ENCODE data around the gene TAB2. TPM values are rescaled to one million over a fixed set of nuclear protein-coding genes. Genes with fewer than 3 reads are reported as not detected.
"Not testable (repeated sequence)": the region's sequence is repeated elsewhere in the genome, so short reads cannot be mapped to it uniquely, and the experiment has no call there.

TAB2 gene
- polyA plus RNA-seq, 1 donor: 98.7 TPM

DNA sequence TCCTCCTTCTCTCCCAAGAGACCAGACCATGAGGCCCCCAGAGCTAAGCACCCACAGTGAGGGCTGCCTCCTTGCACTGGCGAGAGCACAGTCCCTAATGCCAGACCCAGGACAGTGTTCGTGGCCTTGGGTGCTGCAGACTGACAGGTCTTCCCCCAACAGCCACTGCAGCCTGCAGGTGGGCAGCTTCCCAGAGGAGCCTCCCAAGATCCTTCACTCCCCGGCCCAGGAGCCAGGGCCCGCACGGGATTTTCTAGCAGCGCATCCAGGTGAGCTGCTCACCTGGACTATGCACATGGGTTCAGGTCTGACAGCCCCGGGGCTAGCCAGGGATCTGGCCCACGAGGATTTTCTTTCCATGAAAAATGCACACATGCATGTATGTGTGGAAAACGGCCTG, 124.2 kb downstream of the TAB2 start:
- no peak for DNase-seq

DNA sequence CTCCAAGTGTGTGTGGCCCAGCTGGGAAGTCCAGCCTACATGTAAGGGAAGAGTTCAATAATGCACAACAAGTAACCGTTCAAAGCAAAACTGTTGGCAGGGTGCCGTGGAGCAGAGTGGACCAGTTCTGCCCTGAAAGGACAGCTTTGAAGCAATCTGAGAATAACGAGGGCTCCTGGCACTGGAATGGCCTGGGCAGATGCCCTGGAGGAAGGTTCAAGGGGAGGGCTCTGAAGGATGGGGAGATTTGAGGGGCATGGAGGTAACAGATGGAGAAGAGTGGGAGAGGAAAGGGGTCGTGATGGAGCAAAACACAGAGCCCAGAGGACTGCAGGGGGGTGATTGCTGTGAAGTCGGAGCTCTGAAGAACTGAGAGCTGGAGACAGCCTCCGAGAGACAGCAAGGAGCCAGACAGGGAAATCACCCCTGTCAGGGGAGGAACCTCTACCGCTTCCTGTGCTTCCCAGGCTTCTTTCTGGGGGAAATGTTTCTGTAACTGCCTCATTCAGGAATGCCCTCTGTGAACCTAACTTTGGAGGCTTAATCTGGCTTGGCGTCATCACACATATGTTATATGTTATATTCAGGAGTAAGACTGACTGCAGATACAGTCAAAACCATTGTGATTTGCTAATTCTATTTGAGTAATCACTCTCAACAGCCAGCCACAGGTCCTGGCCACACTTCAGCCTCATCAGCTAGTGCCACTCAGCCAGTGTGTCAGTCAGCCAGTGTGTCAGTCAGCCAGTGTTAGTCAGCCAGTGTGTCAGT, 126.1 kb downstream of the TAB2 start:
- DNase-seq: no peak

DNA sequence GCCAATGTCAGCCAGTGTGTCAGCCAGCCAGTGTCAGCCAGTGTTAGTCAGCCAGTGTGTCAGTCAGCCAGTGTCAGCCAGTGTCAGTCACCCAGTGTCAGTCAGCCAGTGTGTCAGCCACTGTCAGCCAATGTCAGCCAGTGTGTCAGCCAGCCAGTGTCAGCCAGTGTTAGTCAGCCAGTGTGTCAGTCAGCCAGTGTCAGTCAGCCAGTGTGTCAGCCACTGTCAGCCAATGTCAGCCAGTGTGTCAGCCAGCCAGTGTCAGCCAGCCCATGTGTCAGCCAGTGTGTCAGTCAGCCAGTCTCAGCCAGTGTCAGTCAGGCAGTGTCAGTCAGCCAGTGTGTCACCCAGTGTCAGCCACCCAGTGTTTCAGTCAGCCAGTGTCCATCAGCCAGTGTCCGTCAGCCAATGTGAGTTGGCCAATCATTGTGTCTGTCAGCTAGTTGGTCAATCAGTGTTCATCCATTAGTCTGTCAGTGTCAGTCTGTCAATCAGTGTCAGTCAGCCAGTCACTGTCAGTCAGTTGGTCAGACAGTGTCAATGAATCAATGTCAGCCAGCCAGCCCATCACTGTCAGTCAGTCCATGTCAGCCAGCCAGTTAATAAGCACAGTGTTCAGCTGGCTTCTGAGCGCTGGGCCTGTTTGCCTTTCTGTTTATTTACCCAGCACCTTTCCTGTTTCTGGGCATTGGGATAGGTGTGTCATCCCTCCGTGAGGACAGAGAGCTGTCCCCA, 127.0 kb downstream of the TAB2 start:
- DNase-seq: not testable (repeated sequence)

DNA sequence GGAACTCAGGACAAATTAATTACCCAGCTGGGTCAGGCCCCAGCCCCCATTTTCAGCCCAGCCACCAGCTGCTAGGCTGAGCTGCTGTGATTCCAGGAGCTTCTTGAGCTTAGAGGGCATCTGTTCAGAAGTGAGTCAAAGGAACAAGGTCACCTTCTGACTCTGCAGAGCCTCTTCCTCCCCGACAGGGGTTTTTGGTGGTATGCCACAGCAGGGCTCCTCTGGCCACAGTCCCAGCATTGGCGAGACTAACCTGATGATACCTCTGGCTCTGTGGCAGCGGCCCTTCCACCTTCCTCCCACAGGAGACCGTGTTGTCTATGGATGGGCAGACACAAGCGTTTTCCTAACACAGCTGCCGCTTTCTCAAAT, 127.6 kb downstream of the TAB2 start:
- no peak for DNase-seq

DNA sequence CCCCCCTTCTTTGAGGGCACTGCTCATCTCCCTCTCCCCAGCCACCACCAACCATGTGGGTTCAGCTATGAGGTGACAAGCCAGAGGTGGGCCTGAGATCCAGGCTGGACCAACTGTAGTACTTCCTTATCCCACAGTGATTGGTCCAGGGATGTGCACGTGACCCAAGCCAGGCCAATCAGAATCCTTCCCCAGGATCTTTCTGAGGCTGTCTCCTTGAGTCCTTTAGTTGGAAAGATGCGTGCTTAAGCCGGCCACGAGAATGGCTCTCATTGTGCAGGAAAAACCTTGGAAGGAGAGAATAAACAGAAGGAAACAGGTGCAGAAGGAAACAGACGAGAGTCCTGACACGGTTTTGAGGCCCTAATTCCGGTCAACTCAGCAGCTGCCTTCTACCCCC, 128.1 kb downstream of the TAB2 start:
- DNase-seq: no peak

DNA sequence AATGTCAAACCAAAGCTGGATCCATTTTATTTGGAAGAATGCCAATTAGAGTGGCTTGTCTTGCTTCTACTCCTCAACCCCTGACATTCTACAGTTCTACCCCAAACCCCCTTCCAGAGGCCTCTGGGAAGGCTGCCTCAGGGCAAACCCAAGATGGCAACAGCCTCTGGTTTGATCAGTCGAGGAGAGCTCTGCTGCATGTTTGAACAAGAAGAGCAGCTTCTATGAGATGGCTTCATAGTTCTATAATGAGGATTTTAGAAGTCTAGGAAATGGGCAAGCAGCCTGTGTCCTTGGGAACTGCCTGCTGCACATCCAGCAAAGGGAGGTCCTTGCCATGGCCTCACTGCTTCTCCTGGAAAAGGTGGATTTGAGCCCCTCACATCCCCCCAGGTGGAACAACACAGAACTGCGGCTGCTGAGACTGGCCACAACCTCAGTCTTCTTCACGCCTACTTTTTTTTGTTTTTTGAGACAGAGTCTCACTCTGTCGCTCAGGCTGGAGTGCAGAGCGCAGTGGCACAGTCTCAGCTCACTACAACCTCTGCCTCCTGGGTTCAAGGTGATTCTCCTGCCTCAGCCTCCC, 129.4 kb downstream of the TAB2 start:
- no peak for DNase-seq

DNA sequence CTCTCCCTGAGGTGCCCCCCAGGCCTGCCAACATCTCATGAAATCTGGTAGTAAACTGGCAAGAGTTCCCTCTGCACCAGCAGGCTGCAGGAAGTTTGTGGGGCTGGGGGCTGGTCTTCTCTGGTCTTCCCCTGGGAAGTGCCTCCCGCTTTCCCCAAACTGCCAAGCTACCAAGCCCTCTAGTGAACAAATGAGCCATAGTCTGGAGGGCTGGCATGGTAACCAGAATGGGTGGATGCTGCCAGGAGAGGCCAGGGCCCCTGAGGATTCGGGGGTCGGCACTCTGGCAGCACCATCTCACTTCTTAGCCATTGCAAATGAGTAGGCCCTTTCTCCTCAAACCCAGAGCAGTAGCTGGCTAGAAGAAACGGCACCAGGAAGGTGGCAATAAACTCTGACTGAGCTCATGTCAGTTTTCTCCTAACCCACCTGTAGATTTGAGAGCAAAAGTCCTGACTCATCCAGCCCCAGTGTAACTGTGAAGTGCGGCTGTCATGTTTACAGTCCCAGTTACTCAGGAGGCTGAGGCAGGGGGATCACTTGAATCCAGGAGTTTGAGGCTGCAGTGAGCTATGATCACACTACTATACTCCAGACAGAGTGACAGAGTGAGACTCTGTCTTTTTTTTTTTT, 131.4 kb downstream of the TAB2 start:
- no peak for DNase-seq

DNA sequence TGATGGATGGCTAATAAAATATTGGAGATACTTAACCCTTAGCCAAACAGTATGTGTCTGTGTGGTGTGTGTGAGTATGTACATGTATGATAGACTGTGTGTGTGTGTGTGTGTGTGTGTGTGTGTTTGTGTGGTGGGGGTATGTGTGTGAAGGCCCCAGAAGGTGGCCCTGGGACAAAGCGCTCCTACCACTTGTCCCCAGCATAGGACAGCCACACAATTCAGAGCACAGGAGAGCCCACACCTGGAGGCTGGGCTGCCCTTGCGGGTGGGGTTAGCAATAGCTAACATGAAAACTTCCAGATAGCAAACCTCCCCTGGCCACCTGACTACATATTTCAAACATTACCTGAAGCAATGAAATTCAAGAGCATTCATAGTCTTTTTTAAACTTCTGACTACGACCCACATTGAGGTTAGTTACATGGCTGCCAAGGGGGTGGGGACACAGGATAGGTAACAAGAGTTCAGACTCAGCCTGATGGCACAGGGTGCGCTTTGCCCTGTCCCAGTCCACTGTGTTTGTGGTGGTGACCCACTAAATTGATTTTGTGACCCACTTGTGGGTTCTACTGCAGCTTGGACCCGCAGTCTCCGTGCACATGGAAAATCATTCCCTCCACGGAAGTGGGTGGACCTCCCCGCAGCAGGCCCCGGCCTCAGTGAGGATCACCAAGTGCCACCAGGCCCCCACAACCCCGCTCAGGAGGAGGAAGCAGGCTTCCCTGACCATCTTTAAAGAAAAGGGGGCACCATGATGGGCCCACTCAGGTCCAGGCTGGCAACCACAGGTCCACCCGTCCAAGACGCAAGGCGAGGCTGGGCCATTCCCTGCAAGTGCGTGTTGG, 132.5 kb downstream of the TAB2 start:
- DNase-seq: no peak

DNA sequence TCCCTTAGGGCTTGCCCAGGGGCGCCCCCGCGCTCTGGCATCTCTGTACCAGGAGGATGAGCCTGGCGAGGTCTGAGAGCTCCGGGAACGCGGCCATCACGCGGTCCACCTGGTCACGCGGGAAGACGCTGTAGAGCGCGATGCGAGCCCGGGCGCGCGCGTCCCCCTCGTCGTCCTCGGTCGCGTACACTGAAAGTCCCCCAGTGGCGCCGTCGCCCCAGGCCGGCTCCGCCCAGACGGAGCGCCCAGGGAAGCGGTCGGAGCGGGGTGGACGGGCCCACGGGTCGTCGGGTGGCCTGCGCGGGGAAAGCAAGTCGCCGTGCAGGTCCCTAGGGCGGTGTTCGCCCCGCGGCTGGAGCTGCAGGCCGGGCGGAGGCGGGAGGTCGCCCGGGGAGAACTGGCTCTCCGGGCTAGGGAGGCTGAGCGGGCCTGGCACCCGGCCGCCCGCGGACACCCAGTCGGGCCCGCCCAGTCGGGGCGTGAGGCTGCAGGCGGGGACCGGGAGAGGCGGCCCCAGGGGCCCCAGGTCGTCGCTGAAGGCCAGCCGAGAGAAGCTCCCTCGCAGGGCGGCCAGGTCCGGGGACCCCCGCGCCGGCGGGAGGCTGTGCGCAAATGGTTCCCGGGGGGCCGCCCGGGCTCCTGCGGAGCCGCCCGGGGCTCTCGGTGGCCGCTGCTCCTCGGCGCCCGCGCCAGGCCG, 133.3 kb downstream of the TAB2 start:
- no peak for DNase-seq

DNA sequence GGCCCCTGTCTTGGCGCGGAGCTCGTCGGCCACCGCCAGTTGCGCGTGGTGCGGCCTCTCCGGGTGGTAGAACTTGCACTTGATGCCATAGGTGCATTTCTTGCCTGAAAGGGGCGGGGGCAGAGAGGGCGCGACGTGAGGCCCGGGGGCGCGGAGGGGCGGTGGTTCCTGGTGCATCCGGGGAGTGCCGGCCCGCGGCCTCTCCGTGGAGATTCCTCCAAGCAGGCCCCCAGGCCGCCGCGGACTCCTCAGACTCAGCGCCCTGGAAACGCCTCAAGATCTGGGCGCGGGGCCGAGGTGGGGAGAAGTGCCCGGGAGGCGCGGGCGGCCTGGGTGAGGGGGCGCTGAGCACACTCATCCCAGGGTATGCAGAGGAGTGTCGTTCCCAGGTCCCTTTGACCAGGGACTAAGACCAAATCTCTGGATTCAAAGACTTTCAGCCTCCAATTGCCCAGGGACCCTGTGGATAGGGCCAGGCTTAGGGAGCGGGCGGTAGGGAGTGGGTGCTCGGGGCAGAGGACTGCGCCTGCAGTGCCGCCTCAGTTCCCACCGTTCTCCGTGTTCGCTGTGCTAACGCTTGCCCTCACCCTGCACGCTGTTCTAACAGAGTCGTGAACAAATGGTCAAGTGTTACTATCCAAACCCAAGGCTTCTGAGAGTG, 134.0 kb downstream of the TAB2 start:
- no peak for DNase-seq

DNA sequence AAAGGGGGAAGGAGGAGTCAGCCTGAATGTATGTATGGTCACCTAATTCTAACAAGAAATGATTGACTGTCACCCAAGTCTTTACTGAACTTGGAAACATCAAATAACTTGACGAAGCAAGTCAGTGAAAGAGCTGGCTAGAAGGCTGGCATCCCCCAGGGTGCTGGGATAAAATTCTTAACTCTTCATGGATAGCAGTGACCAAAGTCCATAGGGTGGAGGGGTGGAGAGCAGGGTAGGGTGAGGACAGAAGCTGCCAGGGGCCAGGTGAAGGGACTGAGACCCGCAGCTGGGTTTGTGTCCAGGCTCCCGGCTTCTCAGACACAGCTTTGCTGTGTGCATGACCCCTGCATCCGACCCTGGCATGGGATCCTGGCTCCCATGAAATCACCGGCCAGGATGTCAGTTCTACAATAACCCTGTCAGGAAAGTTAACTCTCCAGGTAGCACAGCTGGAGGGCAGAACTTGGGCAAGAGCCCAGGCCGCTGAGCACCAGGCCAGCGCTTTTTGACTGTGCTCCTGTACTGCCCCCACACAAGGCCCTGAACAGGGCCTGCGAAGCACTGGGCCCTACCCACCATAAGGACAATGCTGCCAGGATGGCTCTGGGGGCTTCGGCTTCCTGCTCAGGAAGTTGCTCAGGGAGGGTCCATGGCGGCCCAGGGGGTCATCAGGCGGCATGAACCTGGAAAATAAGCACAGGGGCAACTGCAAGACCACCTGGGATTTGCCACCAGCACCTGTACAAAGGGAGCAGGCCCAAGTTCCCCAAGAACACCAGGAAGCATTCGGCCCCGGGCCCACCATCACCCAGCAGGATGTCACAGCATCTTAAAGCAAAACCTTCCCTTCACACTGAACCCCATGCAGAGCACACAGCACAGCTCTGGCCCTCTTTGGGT, 134.8 kb downstream of the TAB2 start:
- no peak for DNase-seq

DNA sequence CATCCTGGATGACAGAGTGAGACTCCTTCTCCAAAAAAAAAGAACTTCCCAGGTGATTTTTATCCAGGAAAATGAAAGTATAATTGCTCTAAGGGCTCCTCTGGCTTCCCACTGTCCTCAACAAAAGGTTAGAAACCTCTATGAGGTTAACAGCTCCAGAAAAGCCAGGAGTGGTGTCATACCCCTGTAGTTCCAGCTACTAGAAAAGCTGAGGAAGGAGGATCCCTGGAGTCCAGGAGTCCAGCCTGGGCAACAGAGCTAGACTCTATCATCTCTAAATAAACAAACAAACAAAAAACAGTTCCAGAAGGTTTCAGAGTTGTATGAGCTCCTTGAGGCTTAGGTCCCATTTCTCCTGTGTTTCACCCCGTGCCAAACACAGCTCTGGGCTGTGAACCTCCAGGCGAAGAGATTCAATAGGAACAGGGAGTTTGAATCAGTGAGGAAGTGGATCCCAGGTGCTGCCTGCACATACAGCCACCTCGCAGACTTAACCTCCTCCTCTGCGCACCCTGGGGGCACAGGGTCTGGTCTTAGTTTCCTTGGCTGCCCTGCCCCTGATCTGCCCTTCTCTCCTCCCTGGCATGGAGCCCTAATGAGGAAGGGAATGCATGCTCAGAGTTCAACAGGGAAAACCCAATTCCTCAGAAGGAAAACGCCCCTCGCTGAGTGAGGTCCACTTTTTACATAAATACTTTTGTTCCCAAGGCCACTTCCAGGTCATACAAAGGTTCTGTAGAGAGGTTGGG, 136.3 kb downstream of the TAB2 start:
- no peak for DNase-seq

DNA sequence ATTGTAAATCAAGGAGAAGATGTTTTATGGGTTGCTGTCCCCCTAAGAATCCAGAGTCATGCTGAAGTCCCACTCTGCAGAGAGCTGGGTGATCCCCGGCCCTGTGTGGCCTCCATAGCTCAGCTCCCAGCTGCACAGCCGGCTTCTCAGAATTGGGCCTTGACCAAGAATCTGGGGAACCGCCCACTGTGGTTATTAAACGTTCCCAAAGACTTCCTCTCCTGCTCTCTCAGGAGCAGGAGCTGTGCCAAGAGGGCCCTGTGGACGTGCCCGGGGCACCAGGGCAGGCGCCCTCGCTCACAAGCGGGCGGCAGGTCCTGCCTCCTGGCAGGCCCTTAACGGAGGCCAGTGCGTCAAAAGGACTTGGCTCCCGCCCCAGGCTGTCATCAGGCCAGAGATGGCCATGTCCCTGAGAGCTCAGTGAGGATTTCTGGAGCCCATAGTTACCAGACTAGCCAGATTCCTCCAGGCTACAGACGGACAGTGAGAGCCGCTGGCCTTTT, 136.9 kb downstream of the TAB2 start:
- peak; percentile 55 for DNase-seq

DNA sequence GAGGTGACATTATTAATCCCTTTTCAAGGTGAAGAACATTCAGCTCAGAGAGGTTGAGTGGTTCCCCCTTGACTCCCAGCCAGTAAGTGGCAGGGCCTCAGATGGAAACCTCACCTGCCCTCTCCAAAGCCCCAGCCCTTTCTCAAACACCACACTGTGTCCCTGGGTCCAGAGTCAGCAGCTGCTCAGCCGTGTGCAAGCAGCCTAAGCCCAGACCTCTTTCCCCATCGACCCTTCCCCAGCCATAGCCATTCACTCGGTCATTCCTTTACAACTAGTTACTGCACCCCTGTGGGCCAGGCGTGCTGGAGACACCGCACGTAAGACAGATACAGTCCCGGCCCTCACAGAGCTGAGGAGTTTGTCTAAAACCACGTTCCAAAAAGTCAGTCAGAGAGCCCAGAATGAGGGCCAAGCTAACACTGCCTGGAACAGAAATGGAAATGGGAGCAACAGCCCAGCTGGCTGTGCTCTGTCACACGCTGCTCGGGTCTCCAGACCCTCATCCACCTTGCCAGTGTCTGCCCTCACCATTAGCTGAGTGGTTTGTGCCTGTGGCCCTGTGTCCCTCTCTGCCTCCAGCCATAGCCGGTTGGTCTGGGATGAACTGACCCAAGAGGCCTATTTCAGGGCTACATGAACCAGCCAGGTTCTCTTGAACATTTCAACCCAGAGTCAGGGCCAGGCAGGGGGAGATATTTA, 137.7 kb downstream of the TAB2 start:
- DNase-seq: no peak

DNA sequence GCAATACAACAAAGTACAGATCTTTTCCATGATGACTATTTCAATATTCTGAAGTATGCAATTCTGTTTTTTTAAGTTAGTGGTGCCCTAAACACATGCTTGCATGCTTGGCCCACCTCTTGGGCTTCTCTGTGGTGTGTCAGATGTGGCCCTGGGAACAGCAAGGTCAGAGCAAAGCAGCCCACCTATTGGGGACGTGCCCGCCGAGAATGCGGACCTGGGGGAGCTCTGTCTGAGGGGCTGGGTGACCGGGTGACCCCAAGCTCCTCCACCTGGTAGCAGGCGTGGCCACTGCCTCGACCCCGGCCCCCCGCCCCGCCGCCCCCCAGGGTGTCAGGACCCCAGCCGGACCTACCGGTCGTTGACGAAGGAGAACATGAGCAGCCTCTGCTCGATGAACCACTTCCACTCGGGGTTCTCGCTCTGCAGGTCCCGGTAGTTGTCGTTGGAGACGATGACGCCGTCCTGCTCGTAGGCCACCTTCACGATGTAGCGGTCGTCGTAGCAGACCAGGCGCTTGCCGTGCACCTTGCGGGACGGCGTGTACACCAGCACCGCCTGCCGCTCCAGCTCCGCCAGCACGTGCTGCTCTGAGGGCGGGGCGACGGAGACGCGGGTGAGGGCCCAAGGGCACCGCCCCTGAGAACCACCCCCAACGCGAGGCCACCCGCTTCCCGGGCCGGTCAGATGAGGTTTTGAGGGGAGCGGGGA, 139.0 kb downstream of the TAB2 start:
- DNase-seq: no peak

DNA sequence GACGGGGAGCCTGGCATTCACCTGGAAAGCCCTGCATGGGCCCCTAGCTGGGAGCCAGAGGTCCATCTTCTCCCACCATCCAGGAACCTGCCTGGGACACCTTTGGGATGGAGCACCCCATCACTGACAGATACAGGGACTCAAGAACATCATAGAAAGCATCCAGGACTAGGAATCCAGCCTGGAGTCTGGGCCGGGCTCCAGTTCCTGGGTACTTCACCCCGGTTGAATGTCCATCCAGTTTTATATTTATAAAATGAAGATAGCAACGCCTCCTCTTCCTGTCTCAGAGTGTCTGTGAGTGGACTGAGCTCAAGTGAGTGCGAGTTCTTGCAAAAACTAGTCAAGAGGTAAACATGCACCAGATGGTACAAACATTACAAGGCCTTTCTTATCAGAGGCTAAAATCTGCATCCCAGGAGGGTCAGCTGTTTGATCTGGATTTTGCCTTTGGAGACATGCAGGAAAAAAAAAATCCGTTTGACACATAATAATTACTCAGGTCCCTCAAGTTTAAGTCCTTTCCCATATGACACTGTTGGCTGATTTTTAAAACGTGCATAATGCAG, 139.9 kb downstream of the TAB2 start:
- DNase-seq: no peak

DNA sequence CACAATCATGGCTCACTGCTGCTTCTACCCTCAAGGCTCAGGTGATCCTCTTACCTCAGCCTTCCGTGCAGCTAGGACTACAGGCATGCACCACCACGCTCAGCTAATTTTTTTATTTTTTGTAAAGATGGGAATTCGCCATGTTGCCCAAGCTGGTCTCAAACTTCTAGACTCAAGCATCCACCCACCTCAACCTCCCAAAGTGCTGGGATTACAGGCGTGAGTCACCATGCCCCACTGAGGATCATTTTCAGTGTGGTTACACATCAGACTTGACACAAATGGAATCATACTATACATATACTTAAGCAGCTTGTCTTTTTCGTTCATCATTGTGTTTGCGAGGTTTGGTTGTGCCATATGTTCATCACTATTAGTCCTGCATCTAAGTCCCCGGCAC, 140.7 kb downstream of the TAB2 start:
- DNase-seq: no peak

Data from left kidney (tissue), 2 donors.